Measurements from ENCODE around the gene LSM10.

- no peak for TF ChIP-seq CTCF (IDR thresholded peaks at IDR 0.05)
- peak; percentile 97 for TF ChIP-seq POLR2A (IDR thresholded peaks at IDR 0.05)
Observed at GRCh38 chr1:36397378-36398230, at the start of gene LSM10.
